CD14-positive monocyte (primary cell): ENCODE measurements around the gene GSTCD. TPM values are rescaled to one million over a fixed set of nuclear protein-coding genes. Genes with fewer than 3 reads are reported as not detected.

Source experiments
- DNase-seq, 3 donors: peaks; one replicate each; pipeline ENCODE4 v3.0.0-alpha.2; 2011 to 2022
- H2AFZ ChIP-seq: 2 replicates; pipeline ENCODE4 v1.6.0; 2012; ENCODE audit warnings: mild to moderate bottlenecking, low read depth, low read length, inconsistent platforms; ENCODE audit not compliant: insufficient read depth, poor library complexity, severe bottlenecking
- H3K27ac ChIP-seq, 2 donors: 1 replicate in 1 of 2; 2 replicates in 1 of 2; pipeline ENCODE4 v1.5.1; 2012 to 2013; ENCODE audit warnings: low read length in 2 of 2, control low read depth in 1 of 2, inconsistent platforms in 1 of 2, low read depth in 1 of 2, mild to moderate bottlenecking in 1 of 2
- H3K27me3 ChIP-seq, 2 donors: one replicate each; pipeline versions ENCODE4 v1.6.0 to v1.6.1; 2011 to 2013; ENCODE audit warnings: low read length in 2 of 2; ENCODE audit not compliant: control insufficient read depth in 2 of 2, insufficient read depth in 2 of 2
- H3K36me3 ChIP-seq, 2 donors: replicated peaks in 1 of 2; 1 replicate in 1 of 2; 2 replicates in 1 of 2; pipeline versions ENCODE4 v1.5.1 to v1.6.1; 2012 to 2013; ENCODE audit warnings: low read length in 2 of 2, control low read depth in 1 of 2, inconsistent platforms in 1 of 2, mild to moderate bottlenecking in 1 of 2; ENCODE audit not compliant: insufficient read depth in 2 of 2, control insufficient read depth in 1 of 2
- H3K4me1 ChIP-seq, 2 donors: 1 replicate in 1 of 2; 2 replicates in 1 of 2; pipeline versions ENCODE4 v1.5.1 to v1.6.1; 2012 to 2013; ENCODE audit warnings: low read length in 2 of 2, control low read depth in 1 of 2, inconsistent platforms in 1 of 2, mild to moderate bottlenecking in 1 of 2, moderate library complexity in 1 of 2; ENCODE audit not compliant: insufficient read depth in 2 of 2, control insufficient read depth in 1 of 2
- H3K4me2 ChIP-seq: replicated peaks from 2 replicates; pipeline ENCODE3; 2012; ENCODE audit warnings: low read length, moderate library complexity, mild to moderate bottlenecking; ENCODE audit not compliant: poor library complexity, severe bottlenecking; ENCODE audit errors: extremely low read depth
- H3K4me3 ChIP-seq, 3 experiments: fragments of 200-600 bp in 1 of 3; sonication (generic) in 1 of 3; replicated peaks in 1 of 3; 1 replicate in 2 of 3; 2 replicates in 1 of 3; pipeline ENCODE4 v1.5.1; 2011 to 2013; ENCODE audit warnings: low read length in 3 of 3, mild to moderate bottlenecking in 3 of 3, control low read depth in 2 of 3, low read depth in 2 of 3, inconsistent platforms in 1 of 3, moderate library complexity in 1 of 3
- H3K79me2 ChIP-seq: 2 replicates; pipeline ENCODE4 v1.6.0; 2012; ENCODE audit warnings: mild to moderate bottlenecking, control low read depth, inconsistent platforms, low read length, moderate library complexity; ENCODE audit not compliant: insufficient read depth
- H3K9ac ChIP-seq: 2 replicates; pipeline ENCODE4 v1.6.0; 2017; ENCODE audit warnings: low read length, mild to moderate bottlenecking; ENCODE audit not compliant: insufficient read depth, poor library complexity, severe bottlenecking
- H3K9me3 ChIP-seq, 2 donors: replicated peaks in 1 of 2; 1 replicate in 1 of 2; 2 replicates in 1 of 2; pipeline versions ENCODE4 v1.5.1 to v1.6.1; 2012 to 2013; ENCODE audit warnings: low read length in 2 of 2, control low read depth in 1 of 2; ENCODE audit not compliant: control insufficient read depth in 1 of 2, insufficient read depth in 1 of 2
- H4K20me1 ChIP-seq: 2 replicates; pipeline ENCODE4 v1.6.0; 2012; ENCODE audit warnings: mild to moderate bottlenecking, low read length, control low read depth, moderate library complexity; ENCODE audit not compliant: insufficient read depth
- H3K27ac Mint-ChIP-seq, 7 donors: one replicate each; pipeline ENCODE4 v1.8.0; 2020; ENCODE audit warnings: mild to moderate bottlenecking in 7 of 7, mixed read lengths in 7 of 7, moderate library complexity in 6 of 7, inconsistent platforms in 2 of 7
- H3K27me3 Mint-ChIP-seq, 3 donors: one replicate each; pipeline ENCODE4 v1.8.0; 2021 to 2022; ENCODE audit warnings: low read depth in 3 of 3, mild to moderate bottlenecking in 3 of 3, mixed read lengths in 3 of 3, moderate library complexity in 3 of 3, inconsistent platforms in 1 of 3
- H3K36me3 Mint-ChIP-seq, 2 donors: one replicate each; pipeline ENCODE4 v1.8.0; 2020; ENCODE audit warnings: mixed read lengths in 2 of 2, inconsistent platforms in 1 of 2, mild to moderate bottlenecking in 1 of 2
- H3K4me1 Mint-ChIP-seq: one replicate; pipeline ENCODE4 v1.8.0; 2020; ENCODE audit warnings: mild to moderate bottlenecking, mixed read lengths
- H3K4me3 Mint-ChIP-seq, 2 donors: one replicate each; pipeline ENCODE4 v1.8.0; 2020; ENCODE audit warnings: mild to moderate bottlenecking in 2 of 2, mixed read lengths in 2 of 2, moderate library complexity in 1 of 2
- H3K9me3 Mint-ChIP-seq, 7 donors: one replicate each; pipeline ENCODE4 v1.8.0; 2020 to 2022; ENCODE audit warnings: mixed read lengths in 7 of 7, mild to moderate bottlenecking in 6 of 7, moderate library complexity in 6 of 7, inconsistent platforms in 2 of 7
- CTCF ChIP-seq: fragments of 200-600 bp; IDR thresholded peaks from one replicate; pipeline ENCODE4 v1.8.0; 2022; ENCODE audit warnings: antibody characterized with exemption, mild to moderate bottlenecking
- WGBS: methylation state at CpG from one replicate; pipeline ENCODE4 v1.1.5; 2013; ENCODE audit warnings: missing lambda C conversion rate; ENCODE audit not compliant: insufficient coverage; 5-methylcytosine and 5-hydroxymethylcytosine counted together
- intact Hi-C, 2 donors: fragments of 100-400 bp; cut with micrococcal nuclease; formaldehyde crosslinking; loops; one replicate each; pipeline versions ENCODE4 v1.15.0 to v1.15.1; 2023
- polyA plus RNA-seq, 3 donors: library from polyadenylated mRNA; depleted of rRNA in 1 of 3; unstranded in 2 of 3; stranded (reverse) in 1 of 3; fragments of 300-500 nt in 2 of 3; fragments of >200 nt in 1 of 3; fragmentation: Illumina TruSeq in 2 of 3; gene quantifications; 1 replicate in 2 of 3; 2 replicates in 1 of 3; pipeline ENCODE4 v1.2.3, GENCODE V29; 2012 to 2021

GSTCD gene
- polyA plus RNA-seq, 3 donors: 0.93 to 1.5 (median 1.2) TPM

GRCh38 chr4:105670684-105671083 lies 37.9 kb upstream of the GSTCD start:
- Histone ChIP-seq H3K4me1 (no peaks in the 10 kb centered on the region), H3K9me3 (no peaks in the 10 kb centered on the region), H2AFZ (no peak overlapping the region), H3K27me3 (no peaks in the 10 kb centered on the region), H3K27ac (no peak overlapping the region), H3K79me2 (no peaks in the 10 kb centered on the region), H3K4me3 (no peak overlapping the region), H4K20me1 (no peaks in the 10 kb centered on the region), H3K9ac (no peak overlapping the region), H3K4me2 (no peak overlapping the region), H3K36me3 (no peaks in the 10 kb centered on the region)
- no peak for DNase-seq
- intact Hi-C loops: no loop called here
- H3K4me3 Mint-ChIP-seq: no peak overlapping the region
- peaks cover 0 to 3% (median 1%) of the 10 kb centered on the region in 3 donors for H3K27me3 Mint-ChIP-seq
- no peaks in the 10 kb centered on the region for H3K9me3 Mint-ChIP-seq
- no peaks in the 10 kb centered on the region for H3K36me3 Mint-ChIP-seq
- H3K4me1 Mint-ChIP-seq: no peaks in the 10 kb centered on the region
- H3K27ac Mint-ChIP-seq: no peak overlapping the region
- no peak for TF ChIP-seq CTCF

GRCh38 chr4:105671301-105671700 lies 37.3 kb upstream of the GSTCD start:
- no peak overlapping the region for H3K4me3 ChIP-seq
- H3K79me2 ChIP-seq: no peaks in the 10 kb centered on the region
- no peaks in the 10 kb centered on the region for H3K36me3 Mint-ChIP-seq
- H2AFZ ChIP-seq: no peak overlapping the region
- H3K4me1 Mint-ChIP-seq: no peaks in the 10 kb centered on the region
- H3K4me3 Mint-ChIP-seq: no peak overlapping the region
- H3K9me3 Mint-ChIP-seq: no peaks in the 10 kb centered on the region
- no peak overlapping the region for H3K27ac Mint-ChIP-seq
- TF ChIP-seq CTCF: no peak
- intact Hi-C loops: no loop called here
- WGBS: no CpG with 5 or more reads among the region's 2 CpGs
- DNase-seq: no peak
- H4K20me1 ChIP-seq: no peaks in the 10 kb centered on the region
- H3K4me2 ChIP-seq: no peak overlapping the region
- no peaks in the 10 kb centered on the region for H3K27me3 ChIP-seq
- H3K9me3 ChIP-seq: no peaks in the 10 kb centered on the region
- no peak overlapping the region for H3K27ac ChIP-seq
- no peak overlapping the region for H3K9ac ChIP-seq
- no peaks in the 10 kb centered on the region for H3K36me3 ChIP-seq
- H3K4me1 ChIP-seq: no peaks in the 10 kb centered on the region
- peaks cover 0 to 3% (median 1%) of the 10 kb centered on the region in 3 donors for H3K27me3 Mint-ChIP-seq
